Fibroblast of villous mesenchyme (primary cell): ENCODE results near the gene SMIM10L2A. TPM values are rescaled to one million over a fixed set of nuclear protein-coding genes. Genes with fewer than 3 reads are reported as not detected.

ENCODE experiments used
- DNase-seq: peaks from one replicate; pipeline ENCODE4 v3.0.0-alpha.2; 2010; ENCODE audit warnings: low read depth
- H3K4me3 ChIP-seq: 2 replicates; pipeline ENCODE4 v1.5.1; 2011; ENCODE audit warnings: low read depth, mild to moderate bottlenecking, low read length
- total RNA-seq: library from RNA; depleted of rRNA; stranded (reverse); fragments of >200 nt; gene quantifications from 2 replicates; pipeline ENCODE4 v1.2.3, GENCODE V29; 2012
- TF ChIP-seq, protein P1 (sequence below): IDR thresholded peaks from 2 replicates; pipeline ENCODE4 v1.5.1; 2012; ENCODE audit warnings: low read depth, mild to moderate bottlenecking, low read length; ENCODE audit not compliant: insufficient read depth

SMIM10L2A gene
- total RNA-seq = under 0.01 TPM in 1 of 2 replicates, not detected in the other

- peak within 1 kb of the TSS; percentile 41 for H3K4me3 ChIP-seq
- no peak for DNase-seq
- TF ChIP-seq, protein P1, sequence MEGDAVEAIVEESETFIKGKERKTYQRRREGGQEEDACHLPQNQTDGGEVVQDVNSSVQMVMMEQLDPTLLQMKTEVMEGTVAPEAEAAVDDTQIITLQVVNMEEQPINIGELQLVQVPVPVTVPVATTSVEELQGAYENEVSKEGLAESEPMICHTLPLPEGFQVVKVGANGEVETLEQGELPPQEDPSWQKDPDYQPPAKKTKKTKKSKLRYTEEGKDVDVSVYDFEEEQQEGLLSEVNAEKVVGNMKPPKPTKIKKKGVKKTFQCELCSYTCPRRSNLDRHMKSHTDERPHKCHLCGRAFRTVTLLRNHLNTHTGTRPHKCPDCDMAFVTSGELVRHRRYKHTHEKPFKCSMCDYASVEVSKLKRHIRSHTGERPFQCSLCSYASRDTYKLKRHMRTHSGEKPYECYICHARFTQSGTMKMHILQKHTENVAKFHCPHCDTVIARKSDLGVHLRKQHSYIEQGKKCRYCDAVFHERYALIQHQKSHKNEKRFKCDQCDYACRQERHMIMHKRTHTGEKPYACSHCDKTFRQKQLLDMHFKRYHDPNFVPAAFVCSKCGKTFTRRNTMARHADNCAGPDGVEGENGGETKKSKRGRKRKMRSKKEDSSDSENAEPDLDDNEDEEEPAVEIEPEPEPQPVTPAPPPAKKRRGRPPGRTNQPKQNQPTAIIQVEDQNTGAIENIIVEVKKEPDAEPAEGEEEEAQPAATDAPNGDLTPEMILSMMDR = no peak
These were observed at the start of gene SMIM10L2A for GRCh38 chrX:135421932-135422809. SMIM10L2A (plus strand) TSS chrX:135421944; CDS start chrX:135422132, 188 bp downstream.

- DNase-seq = no peak
- no peak overlapping the region for H3K4me3 ChIP-seq
- TF ChIP-seq, protein P1 = no peak
These were observed 48.4 kb upstream of the SMIM10L2A start for GRCh38 chrX:135373357-135373756.

DNA sequence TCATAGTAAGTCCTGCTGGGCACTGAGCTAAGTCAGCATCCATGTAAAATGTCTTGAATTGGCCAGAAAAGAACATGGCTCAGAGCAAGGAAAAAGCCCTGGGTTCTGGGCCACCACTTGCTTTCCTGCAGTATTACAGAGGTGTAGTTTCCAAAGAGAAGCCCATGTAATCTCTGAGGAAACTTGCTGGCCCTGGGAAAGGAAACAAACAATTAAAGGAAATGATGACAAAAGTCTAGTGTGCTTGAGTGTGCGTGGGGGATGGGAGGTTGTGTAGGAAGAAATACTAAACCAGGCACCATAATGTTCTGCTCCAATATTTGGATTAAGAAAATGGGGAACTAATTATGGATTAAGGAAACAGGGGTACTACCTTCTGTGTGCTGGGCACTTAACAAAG, 39.5 kb upstream of the SMIM10L2A start:
- TF ChIP-seq, protein P1 = no peak
- DNase-seq = no peak
- no peak overlapping the region for H3K4me3 ChIP-seq

DNA sequence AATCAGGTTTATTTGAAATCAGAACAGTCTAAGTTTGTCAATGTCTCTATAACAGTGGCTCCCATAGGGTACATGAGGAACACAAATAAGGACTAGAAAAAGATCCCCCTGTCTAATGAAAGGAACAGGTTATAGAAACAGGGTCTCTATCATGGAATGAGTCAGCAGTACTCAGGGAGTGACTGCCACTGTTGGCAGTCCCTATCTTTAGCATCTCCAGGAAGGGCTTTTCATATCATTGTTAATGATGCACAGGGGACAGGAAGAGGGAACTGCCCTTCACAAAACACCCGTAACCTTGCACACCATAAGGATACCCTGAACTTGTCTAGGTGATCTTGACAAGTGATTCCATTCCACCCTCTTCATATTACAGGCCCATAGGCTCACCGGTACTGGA, 38.5 kb upstream of the SMIM10L2A start:
- no peak for DNase-seq

GRCh38 chrX:135384161-135384836, 37.4 kb upstream of the SMIM10L2A start:
- TF ChIP-seq, protein P1 = no peak
- no peak for DNase-seq

More for the DNA sequence above, 38.5 kb upstream of the SMIM10L2A start:
- H3K4me3 ChIP-seq = no peak overlapping the region
- TF ChIP-seq, protein P1 = no peak

GRCh38 chrX:135388841-135389240, 32.9 kb upstream of the SMIM10L2A start:
- DNase-seq = no peak
- TF ChIP-seq, protein P1 = no peak
- no peak overlapping the region for H3K4me3 ChIP-seq

More at GRCh38 chrX:135384161-135384836, 37.4 kb upstream of the SMIM10L2A start:
- H3K4me3 ChIP-seq = no peak overlapping the region
